Activated CD4-positive, alpha-beta T cell treated with anti-CD3 and anti-CD28 coated beads, Interleukin-2, amount 50 U/mL, for 48 hours (primary cell): ENCODE measurements around the gene MYH11.
"Not testable (repeated sequence)": the region's sequence is repeated elsewhere in the genome, so short reads cannot be mapped to it uniquely, and the experiment has no call there.

Experiments
- DNase-seq, 2 experiments: peaks; one replicate each; pipeline ENCODE4 v3.0.0-alpha.2; 2020

MYH11 gene

DNA sequence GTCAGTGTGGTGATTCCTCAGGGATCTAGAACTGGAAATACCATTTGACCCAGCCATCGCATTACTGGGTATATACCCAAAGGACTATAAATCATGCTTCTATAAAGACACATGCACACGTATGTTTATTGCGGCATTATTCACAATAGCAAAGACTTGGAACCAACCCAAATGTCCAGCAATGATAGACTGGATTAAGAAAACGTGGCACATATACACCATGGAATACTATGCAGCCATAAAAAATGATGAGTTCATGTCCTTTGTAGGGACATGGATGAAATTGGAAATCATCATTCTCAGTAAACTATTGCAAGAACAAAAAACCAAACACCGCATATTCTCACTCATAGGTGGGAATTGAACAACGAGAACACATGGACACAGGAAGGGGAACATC is 201.3 kb downstream of the MYH11 start:
- DNase-seq, result not testable (repeated sequence)

DNA sequence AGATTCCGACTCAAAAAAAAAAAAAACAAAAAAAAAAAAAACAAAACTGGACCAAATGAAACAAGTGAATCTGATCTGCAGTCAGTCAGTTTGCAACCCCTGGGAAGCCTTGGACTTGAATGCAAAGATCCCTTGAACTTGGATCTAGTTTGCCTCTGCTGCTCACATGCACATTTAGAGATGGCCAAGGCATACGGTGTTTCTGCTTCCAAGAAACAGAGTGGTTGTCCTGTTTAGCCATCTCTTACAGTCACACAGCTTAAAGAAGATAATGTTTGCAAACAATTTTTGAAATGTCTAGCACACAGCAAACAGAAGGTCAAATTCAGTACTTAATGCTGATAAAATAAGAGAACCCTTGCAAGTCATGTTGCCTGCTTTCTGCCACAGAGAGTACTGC is 202.2 kb downstream of the MYH11 start:
- DNase-seq, result no peak

DNA sequence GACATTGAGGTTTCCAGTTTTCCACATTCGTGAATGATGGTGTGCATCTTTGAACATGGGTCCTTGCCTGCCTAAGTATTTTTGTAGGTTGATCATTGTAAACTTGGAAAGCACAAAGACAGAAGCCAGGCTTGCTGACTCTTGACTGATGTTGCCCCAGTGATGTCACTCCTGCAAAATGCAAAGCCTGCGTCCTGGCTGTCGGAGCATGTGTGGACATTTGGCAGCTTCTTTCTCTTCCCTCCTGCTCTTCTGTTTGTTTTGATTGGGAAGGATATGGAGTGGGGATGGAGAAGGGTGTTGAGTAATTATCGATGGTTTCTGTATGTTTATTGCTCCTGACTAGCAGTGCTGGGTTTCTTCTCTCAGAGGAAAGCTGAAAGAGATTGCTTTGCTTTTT is 203.6 kb downstream of the MYH11 start:
- DNase-seq, result no peak
